Astrocyte (in vitro differentiated cells and primary cell): Measurements from ENCODE around the gene PDE11A. TPM values are rescaled to one million over a fixed set of nuclear protein-coding genes. Genes with fewer than 3 reads are reported as not detected.

Source experiments
- DNase-seq: peaks from one replicate; pipeline ENCODE4 v3.0.0-alpha.2; 2010; ENCODE audit warnings: low read depth
- FAIRE-seq: peaks from 2 replicates; lab custom pipeline; 2011; peaks lifted over from hg19 to GRCh38; lab: Jason Lieb, UNC
- H2AFZ ChIP-seq: 2 replicates; pipeline ENCODE4 v1.6.0; 2012; ENCODE audit warnings: low read depth, low read length, inconsistent platforms
- H3K27ac ChIP-seq: 2 replicates; pipeline ENCODE4 v1.5.1; 2011; ENCODE audit warnings: low read depth, low read length, inconsistent platforms
- H3K27me3 ChIP-seq: 2 replicates; pipeline ENCODE4 v1.6.0; 2011; ENCODE audit warnings: low read length, inconsistent platforms; ENCODE audit not compliant: insufficient read depth
- H3K36me3 ChIP-seq: 2 replicates; pipeline ENCODE4 v1.5.1; 2011; ENCODE audit warnings: low read length, inconsistent platforms; ENCODE audit not compliant: insufficient read depth
- H3K4me1 ChIP-seq: 2 replicates; pipeline ENCODE4 v1.5.1; 2011; ENCODE audit warnings: low read length, inconsistent platforms; ENCODE audit not compliant: insufficient read depth
- H3K4me2 ChIP-seq: 2 replicates; pipeline ENCODE4 v1.6.0; 2012; ENCODE audit warnings: low read length, inconsistent platforms
- H3K4me3 ChIP-seq: 2 replicates; pipeline ENCODE4 v1.5.1; 2011; ENCODE audit warnings: low read depth, mild to moderate bottlenecking, low read length, inconsistent platforms; ENCODE audit not compliant: insufficient read depth
- H3K79me2 ChIP-seq: 2 replicates; pipeline ENCODE4 v1.6.0; 2012; ENCODE audit warnings: mild to moderate bottlenecking, low read length, inconsistent platforms; ENCODE audit not compliant: insufficient read depth
- H3K9ac ChIP-seq: 2 replicates; pipeline ENCODE4 v1.6.0; 2012; ENCODE audit warnings: mild to moderate bottlenecking, low read length, inconsistent platforms
- H3K9me3 ChIP-seq: 2 replicates; pipeline ENCODE4 v1.5.1; 2012; ENCODE audit warnings: low read depth, mild to moderate bottlenecking, low read length, inconsistent platforms; ENCODE audit not compliant: insufficient read depth
- H4K20me1 ChIP-seq: 2 replicates; pipeline ENCODE4 v1.6.0; 2012; ENCODE audit warnings: low read length, inconsistent platforms; ENCODE audit not compliant: insufficient read depth
- H3K27ac Mint-ChIP-seq: one replicate; pipeline ENCODE4 v1.8.0; 2021; ENCODE audit warnings: mild to moderate bottlenecking, mixed read lengths; ENCODE audit not compliant: unreplicated experiment
- H3K27me3 Mint-ChIP-seq: one replicate; pipeline ENCODE4 v1.8.0; 2021; ENCODE audit warnings: low read depth, mixed read lengths; ENCODE audit not compliant: unreplicated experiment
- H3K36me3 Mint-ChIP-seq: one replicate; pipeline ENCODE4 v1.8.0; 2021; ENCODE audit warnings: low read depth, mixed read lengths; ENCODE audit not compliant: unreplicated experiment
- H3K4me1 Mint-ChIP-seq: one replicate; pipeline ENCODE4 v1.8.0; 2021; ENCODE audit warnings: low read depth, mixed read lengths; ENCODE audit not compliant: unreplicated experiment
- H3K4me3 Mint-ChIP-seq: one replicate; pipeline ENCODE4 v1.8.0; 2021; ENCODE audit warnings: mild to moderate bottlenecking, moderate library complexity, mixed read lengths; ENCODE audit not compliant: unreplicated experiment
- H3K9me3 Mint-ChIP-seq: one replicate; pipeline ENCODE4 v1.8.0; 2021; ENCODE audit warnings: mild to moderate bottlenecking, mixed read lengths; ENCODE audit not compliant: unreplicated experiment
- EZH2 ChIP-seq: IDR thresholded peaks from 2 replicates; pipeline ENCODE4 v1.6.1; 2012; ENCODE audit warnings: mild to moderate bottlenecking, low read length, inconsistent platforms; ENCODE audit not compliant: insufficient read depth
- total RNA-seq: library from RNA; stranded (reverse); gene quantifications from 2 replicates; pipeline ENCODE4 v1.2.1, GENCODE V29; 2021
- TF ChIP-seq, protein P1 (sequence below): IDR thresholded peaks from 2 replicates; pipeline ENCODE4 v1.5.1; 2011; ENCODE audit warnings: low read depth, mild to moderate bottlenecking, inconsistent platforms, low read length, moderate library complexity; ENCODE audit not compliant: insufficient read depth

The PDE11A gene
- total RNA-seq, 1 donor from 2014 or later = 0.45 TPM

DNA sequence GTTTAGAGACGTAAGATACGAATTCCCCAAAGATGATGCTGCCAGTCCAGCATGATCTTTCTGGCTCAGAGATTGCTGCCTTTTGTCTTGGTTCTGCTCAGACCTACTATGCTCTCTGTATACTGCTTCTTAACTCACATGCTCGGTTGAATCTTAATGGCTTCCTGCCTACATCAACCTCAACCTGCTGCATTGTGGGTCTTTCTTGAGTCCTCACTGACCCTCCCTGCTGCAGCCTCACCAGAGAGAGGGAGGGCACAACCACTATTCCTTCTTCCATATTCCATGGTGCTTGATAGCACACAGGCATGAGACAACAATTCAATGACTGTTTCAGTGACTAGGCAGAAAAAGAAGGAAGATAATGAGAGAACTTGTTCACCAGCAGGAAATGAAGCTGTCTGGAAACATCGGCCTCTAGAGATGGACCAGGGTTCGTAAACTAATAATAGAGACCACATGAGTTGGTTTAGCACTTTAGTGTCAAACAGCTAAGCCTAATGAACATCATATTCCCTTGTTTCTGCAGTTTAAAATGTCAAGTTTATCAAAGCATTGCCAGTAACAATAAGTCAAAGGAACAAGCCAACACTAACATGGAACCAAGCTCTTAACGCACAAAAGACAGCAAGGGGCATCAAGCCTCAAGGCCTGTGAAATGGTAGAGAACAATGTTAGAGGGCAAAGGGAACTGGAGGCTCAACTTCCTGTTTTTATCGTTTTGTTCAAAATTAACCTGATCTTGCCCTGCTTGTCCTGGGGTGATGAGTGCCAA lies 333.9 kb downstream of the PDE11A start:
- no peak for FAIRE-seq
- Histone ChIP-seq H3K9me3 (no peaks in the 10 kb centered on the region), H3K79me2 (no peaks in the 10 kb centered on the region), H3K4me2 (no peak overlapping the region), H3K4me1 (no peaks in the 10 kb centered on the region), H3K9ac (no peak overlapping the region), H3K4me3 (no peak overlapping the region), H3K36me3 (no peaks in the 10 kb centered on the region), H4K20me1 (no peaks in the 10 kb centered on the region), H3K27ac (no peak overlapping the region), H2AFZ (no peak overlapping the region), H3K27me3 (peaks cover 6% of the 10 kb centered on the region)
- H3K9me3 Mint-ChIP-seq = peaks cover 5% of the 10 kb centered on the region
- no peak overlapping the region for H3K4me3 Mint-ChIP-seq
- TF ChIP-seq, protein P1, sequence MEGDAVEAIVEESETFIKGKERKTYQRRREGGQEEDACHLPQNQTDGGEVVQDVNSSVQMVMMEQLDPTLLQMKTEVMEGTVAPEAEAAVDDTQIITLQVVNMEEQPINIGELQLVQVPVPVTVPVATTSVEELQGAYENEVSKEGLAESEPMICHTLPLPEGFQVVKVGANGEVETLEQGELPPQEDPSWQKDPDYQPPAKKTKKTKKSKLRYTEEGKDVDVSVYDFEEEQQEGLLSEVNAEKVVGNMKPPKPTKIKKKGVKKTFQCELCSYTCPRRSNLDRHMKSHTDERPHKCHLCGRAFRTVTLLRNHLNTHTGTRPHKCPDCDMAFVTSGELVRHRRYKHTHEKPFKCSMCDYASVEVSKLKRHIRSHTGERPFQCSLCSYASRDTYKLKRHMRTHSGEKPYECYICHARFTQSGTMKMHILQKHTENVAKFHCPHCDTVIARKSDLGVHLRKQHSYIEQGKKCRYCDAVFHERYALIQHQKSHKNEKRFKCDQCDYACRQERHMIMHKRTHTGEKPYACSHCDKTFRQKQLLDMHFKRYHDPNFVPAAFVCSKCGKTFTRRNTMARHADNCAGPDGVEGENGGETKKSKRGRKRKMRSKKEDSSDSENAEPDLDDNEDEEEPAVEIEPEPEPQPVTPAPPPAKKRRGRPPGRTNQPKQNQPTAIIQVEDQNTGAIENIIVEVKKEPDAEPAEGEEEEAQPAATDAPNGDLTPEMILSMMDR = no peak
- TF ChIP-seq EZH2 = no peak
- H3K4me1 Mint-ChIP-seq = no peaks in the 10 kb centered on the region
- H3K27me3 Mint-ChIP-seq = peaks cover 10% of the 10 kb centered on the region
- peaks cover 2% of the 10 kb centered on the region for H3K36me3 Mint-ChIP-seq
- H3K27ac Mint-ChIP-seq = no peak overlapping the region
- DNase-seq = no peak

DNA sequence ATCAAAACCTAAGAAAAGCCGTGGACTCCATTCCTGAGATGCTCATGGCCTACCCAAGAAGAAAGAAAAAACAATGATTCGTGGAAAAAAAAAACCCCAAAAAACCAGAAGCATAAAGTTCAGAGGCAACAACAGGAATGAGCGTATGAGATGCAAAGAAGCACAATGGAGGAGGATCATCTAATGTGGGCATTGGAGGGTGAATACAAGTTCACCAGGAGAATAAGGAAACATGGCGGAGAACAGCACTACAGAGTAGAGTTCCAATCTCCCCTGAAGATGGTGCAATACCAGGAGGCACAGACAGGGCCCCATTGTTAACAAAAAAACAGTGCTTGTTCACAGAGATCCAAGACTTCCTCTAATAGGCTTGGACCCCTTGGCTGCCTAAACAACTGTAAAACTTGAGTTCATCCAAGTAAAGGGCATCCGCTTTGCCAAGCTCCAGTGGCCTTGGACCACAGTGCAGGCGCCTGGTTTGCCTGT lies 337.2 kb downstream of the PDE11A start:
- H3K79me2 ChIP-seq = no peaks in the 10 kb centered on the region
- DNase-seq (no peak), FAIRE-seq (no peak)
- Mint-ChIP-seq H3K36me3 (peaks cover 2% of the 10 kb centered on the region), H3K27me3 (no peaks in the 10 kb centered on the region), H3K4me1 (no peaks in the 10 kb centered on the region), H3K4me3 (no peak overlapping the region), H3K27ac (no peak overlapping the region), H3K9me3 (peaks cover 5% of the 10 kb centered on the region)
- no peak overlapping the region for H3K4me3 ChIP-seq
- no peak overlapping the region for H3K27ac ChIP-seq
- no peak overlapping the region for H3K4me2 ChIP-seq
- H4K20me1 ChIP-seq = no peaks in the 10 kb centered on the region
- H3K27me3 ChIP-seq = no peaks in the 10 kb centered on the region
- no peaks in the 10 kb centered on the region for H3K4me1 ChIP-seq
- H2AFZ ChIP-seq = no peak overlapping the region
- H3K9me3 ChIP-seq = no peaks in the 10 kb centered on the region
- no peak overlapping the region for H3K9ac ChIP-seq
- TF ChIP-seq, protein P1 = no peak
- no peak for TF ChIP-seq EZH2
- H3K36me3 ChIP-seq = no peaks in the 10 kb centered on the region

DNA sequence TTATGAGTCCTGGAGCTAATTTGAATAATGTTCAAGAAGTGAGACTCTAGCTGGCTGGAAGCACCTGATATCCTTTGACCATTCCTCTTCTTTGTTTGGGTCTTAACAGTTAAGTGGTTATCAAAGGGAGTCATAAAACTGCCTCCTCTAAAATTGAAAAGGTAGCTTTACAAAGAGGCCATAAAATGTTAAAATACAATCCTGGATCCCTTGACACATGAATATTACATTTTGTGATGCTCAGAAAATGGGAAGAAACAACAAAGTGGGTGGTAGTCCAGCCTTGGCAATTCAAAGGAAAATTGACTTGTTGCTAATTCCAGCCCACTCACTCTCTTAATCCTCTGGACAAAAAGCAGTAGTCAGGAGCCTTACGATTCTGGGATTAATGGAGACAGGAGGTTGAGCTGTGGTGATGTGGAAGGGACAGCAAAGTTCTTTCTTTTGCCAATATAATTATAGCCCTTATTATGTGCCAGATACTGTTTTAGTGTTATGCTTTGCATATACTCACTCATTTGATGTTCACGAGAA lies 339.2 kb downstream of the PDE11A start:
- DNase-seq = no peak
- Histone ChIP-seq H3K9me3 (no peaks in the 10 kb centered on the region), H3K4me2 (no peak overlapping the region), H4K20me1 (no peaks in the 10 kb centered on the region), H3K9ac (no peak overlapping the region), H2AFZ (no peak overlapping the region), H3K27me3 (peaks cover 6% of the 10 kb centered on the region), H3K36me3 (no peaks in the 10 kb centered on the region), H3K27ac (no peak overlapping the region), H3K79me2 (no peaks in the 10 kb centered on the region), H3K4me1 (no peaks in the 10 kb centered on the region), H3K4me3 (no peak overlapping the region)
- H3K4me1 Mint-ChIP-seq = no peaks in the 10 kb centered on the region
- H3K27me3 Mint-ChIP-seq = peaks cover 7% of the 10 kb centered on the region
- H3K36me3 Mint-ChIP-seq = peaks cover 2% of the 10 kb centered on the region
- no peak for TF ChIP-seq EZH2
- TF ChIP-seq, protein P1 = no peak
- H3K27ac Mint-ChIP-seq = no peak overlapping the region
- no peak for FAIRE-seq
- H3K9me3 Mint-ChIP-seq = peaks cover 2% of the 10 kb centered on the region
- no peak overlapping the region for H3K4me3 Mint-ChIP-seq
